ENCODE results near the gene SSH3.
A peak's percentile ranks its signal among the peaks of the same experiment; 100 is the strongest.

SSH3 gene

GRCh38 chr11:67306769-67307544 is 3.6 kb downstream of the SSH3 start:
- Mint-ChIP-seq H3K27me3 (no peaks in the 10 kb centered on the region), H3K36me3 (ENCODE audit: low read depth) (no peaks in the 10 kb centered on the region), H3K9me3 (no peaks in the 10 kb centered on the region), H3K27ac (no peak overlapping the region), H3K4me1 (ENCODE audit: low read depth) (peaks cover 9% of the 10 kb centered on the region), H3K4me3 (no peak overlapping the region)

GRCh38 chr11:67307545-67308001 is 4.2 kb downstream of the SSH3 start:
- Mint-ChIP-seq H3K27me3 (no peaks in the 10 kb centered on the region), H3K4me3 (no peak overlapping the region), H3K36me3 (ENCODE audit: low read depth) (no peaks in the 10 kb centered on the region), H3K9me3 (no peaks in the 10 kb centered on the region), H3K27ac (no peak overlapping the region), H3K4me1 (ENCODE audit: low read depth) (peaks cover 15% of the 10 kb centered on the region)

GRCh38 chr11:67308031-67308866 is 4.9 kb downstream of the SSH3 start:
- H3K4me1 Mint-ChIP-seq (ENCODE audit: low read depth), result peaks cover 22% of the 10 kb centered on the region
- H3K27ac Mint-ChIP-seq, result no peak overlapping the region
- no peaks in the 10 kb centered on the region for H3K27me3 Mint-ChIP-seq
- no peak overlapping the region for H3K4me3 Mint-ChIP-seq
- H3K36me3 Mint-ChIP-seq (ENCODE audit: low read depth), result no peaks in the 10 kb centered on the region
- no peaks in the 10 kb centered on the region for H3K9me3 Mint-ChIP-seq

- Mint-ChIP-seq H3K9me3 (no peaks in the 10 kb centered on the region), H3K27me3 (no peaks in the 10 kb centered on the region), H3K4me3 (no peak overlapping the region), H3K36me3 (ENCODE audit: low read depth) (no peaks in the 10 kb centered on the region), H3K27ac (no peak overlapping the region), H3K4me1 (ENCODE audit: low read depth) (peaks cover 29% of the 10 kb centered on the region)
Measured at GRCh38 chr11:67309166-67309565, 5.8 kb downstream of the SSH3 start.

GRCh38 chr11:67309661-67310061 is 6.3 kb downstream of the SSH3 start:
- no peaks in the 10 kb centered on the region for H3K9me3 Mint-ChIP-seq
- no peaks in the 10 kb centered on the region for H3K36me3 Mint-ChIP-seq (ENCODE audit: low read depth)
- peaks cover 27% of the 10 kb centered on the region for H3K4me1 Mint-ChIP-seq (ENCODE audit: low read depth)
- no peak overlapping the region for H3K27ac Mint-ChIP-seq
- no peaks in the 10 kb centered on the region for H3K27me3 Mint-ChIP-seq
- H3K4me3 Mint-ChIP-seq, result no peak overlapping the region

GRCh38 chr11:67310246-67311050 is 7.1 kb downstream of the SSH3 start:
- Mint-ChIP-seq H3K27me3 (no peaks in the 10 kb centered on the region), H3K27ac (no peak overlapping the region)

GRCh38 chr11:67311051-67311555 is 7.8 kb downstream of the SSH3 start:
- Mint-ChIP-seq H3K36me3 (ENCODE audit: low read depth) (no peaks in the 10 kb centered on the region), H3K4me3 (no peak overlapping the region), H3K4me1 (ENCODE audit: low read depth) (peaks cover 26% of the 10 kb centered on the region), H3K9me3 (no peaks in the 10 kb centered on the region), H3K27me3 (no peaks in the 10 kb centered on the region), H3K27ac (no peak overlapping the region)

More at GRCh38 chr11:67310246-67311050, 7.1 kb downstream of the SSH3 start:
- Mint-ChIP-seq H3K4me1 (ENCODE audit: low read depth) (peaks cover 26% of the 10 kb centered on the region), H3K9me3 (no peaks in the 10 kb centered on the region), H3K36me3 (ENCODE audit: low read depth) (no peaks in the 10 kb centered on the region), H3K4me3 (no peak overlapping the region)

GRCh38 chr11:67311556-67312082 is 8.3 kb downstream of the SSH3 start:
- Mint-ChIP-seq H3K4me1 (ENCODE audit: low read depth) (peaks cover 26% of the 10 kb centered on the region), H3K27me3 (no peaks in the 10 kb centered on the region), H3K9me3 (no peaks in the 10 kb centered on the region), H3K27ac (no peak overlapping the region), H3K36me3 (ENCODE audit: low read depth) (no peaks in the 10 kb centered on the region), H3K4me3 (no peak overlapping the region)

GRCh38 chr11:67312187-67313021 is 9.1 kb downstream of the SSH3 start:
- Mint-ChIP-seq H3K36me3 (ENCODE audit: low read depth) (no peaks in the 10 kb centered on the region), H3K9me3 (no peaks in the 10 kb centered on the region), H3K27ac (peak overlapping the region; percentile 86), H3K4me1 (ENCODE audit: low read depth) (peaks cover 30% of the 10 kb centered on the region), H3K27me3 (no peaks in the 10 kb centered on the region), H3K4me3 (no peak overlapping the region)

GRCh38 chr11:67313125-67313890 is 10.0 kb downstream of the SSH3 start:
- Mint-ChIP-seq H3K4me3 (no peak overlapping the region), H3K4me1 (ENCODE audit: low read depth) (peaks cover 36% of the 10 kb centered on the region)

GRCh38 chr11:67314218-67314617 is 10.9 kb downstream of the SSH3 start:
- Mint-ChIP-seq H3K9me3 (no peaks in the 10 kb centered on the region), H3K27me3 (peaks cover 3% of the 10 kb centered on the region), H3K27ac (no peak overlapping the region), H3K36me3 (ENCODE audit: low read depth) (no peaks in the 10 kb centered on the region), H3K4me3 (no peak overlapping the region), H3K4me1 (ENCODE audit: low read depth) (peaks cover 42% of the 10 kb centered on the region)

More at GRCh38 chr11:67313125-67313890, 10.0 kb downstream of the SSH3 start:
- Mint-ChIP-seq H3K36me3 (ENCODE audit: low read depth) (no peaks in the 10 kb centered on the region), H3K27me3 (no peaks in the 10 kb centered on the region), H3K9me3 (no peaks in the 10 kb centered on the region), H3K27ac (peak overlapping the region; percentile 86)

GRCh38 chr11:67315325-67315909 is 12.1 kb downstream of the SSH3 start:
- Mint-ChIP-seq H3K4me1 (ENCODE audit: low read depth) (peaks cover 42% of the 10 kb centered on the region), H3K36me3 (ENCODE audit: low read depth) (no peaks in the 10 kb centered on the region), H3K4me3 (no peak overlapping the region), H3K27ac (no peak overlapping the region), H3K27me3 (peaks cover 3% of the 10 kb centered on the region), H3K9me3 (no peaks in the 10 kb centered on the region)

GRCh38 chr11:67316882-67317204 is 13.5 kb downstream of the SSH3 start:
- H3K36me3 Mint-ChIP-seq (ENCODE audit: low read depth), result no peaks in the 10 kb centered on the region

More at GRCh38 chr11:67316882-67317204, 13.5 kb downstream of the SSH3 start:
- Mint-ChIP-seq H3K4me3 (peak overlapping the region; percentile 94), H3K9me3 (no peaks in the 10 kb centered on the region), H3K4me1 (ENCODE audit: low read depth) (peaks cover 37% of the 10 kb centered on the region), H3K27me3 (peaks cover 3% of the 10 kb centered on the region), H3K27ac (peak overlapping the region; percentile 97)

All from stimulated activated naive CD8-positive, alpha-beta T cell treated with anti-CD3 and anti-CD28 coated beads, Interleukin-15, Interleukin-2, amounts not matched to agents 100 ng/mL and 50 ng/mL, for 24 hours (primary cell).